EH (cell line): ENCODE data around the gene AFTPH.

ENCODE experiments used
- DNase-seq: peaks from one replicate; pipeline ENCODE4 v3.0.0-alpha.2; 2015; ENCODE audit warnings: low read depth

AFTPH gene

DNA sequence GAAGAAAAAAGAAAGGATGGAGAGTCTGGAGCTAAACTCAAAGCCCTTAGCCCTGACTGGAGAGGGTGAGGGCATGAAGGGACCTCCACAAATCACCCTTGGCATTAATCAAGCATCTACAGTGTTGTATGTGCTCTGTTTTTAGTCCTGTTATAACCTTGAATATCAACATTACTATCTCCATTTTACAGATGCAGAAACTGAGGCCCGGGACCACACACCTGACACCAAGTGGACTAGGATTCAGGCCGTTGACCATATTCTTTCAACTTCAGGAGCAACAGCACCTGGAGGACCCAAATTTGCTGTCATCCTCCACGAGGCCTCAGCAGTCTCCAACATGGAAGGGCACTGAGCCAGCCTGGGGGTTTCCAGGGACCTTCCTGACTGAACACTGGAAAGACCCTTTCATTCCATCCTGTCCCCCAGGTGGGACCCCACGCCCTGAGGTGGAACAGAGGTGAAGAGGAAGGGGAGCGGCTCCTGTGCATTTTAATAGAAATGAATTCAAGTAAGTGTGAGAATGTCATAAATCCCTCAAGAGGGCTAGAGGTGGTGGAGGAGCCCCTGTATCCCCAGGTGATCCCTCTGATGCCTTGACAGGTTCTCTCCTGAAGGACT is 88.6 kb downstream of the AFTPH start:
- DNase-seq = no peak

DNA sequence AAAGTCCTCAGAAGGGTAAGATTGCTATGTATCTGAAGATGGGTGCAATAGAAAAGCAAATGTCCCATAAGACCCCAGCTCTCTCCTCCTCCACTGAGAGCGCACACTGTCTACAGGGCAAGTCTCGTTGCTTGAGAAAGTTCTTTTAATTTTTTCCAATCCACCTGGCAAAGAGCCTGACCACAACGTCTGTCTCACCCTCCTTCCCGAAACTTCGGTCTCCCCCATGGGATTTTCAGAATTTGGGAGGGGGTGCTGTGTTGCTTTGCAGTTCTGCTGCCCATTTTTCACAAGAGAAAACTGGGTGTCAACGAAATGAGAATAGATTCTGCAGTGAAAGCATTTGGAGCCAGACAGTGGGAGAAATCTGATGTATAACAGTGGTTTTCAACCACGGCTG is 89.1 kb downstream of the AFTPH start:
- DNase-seq = no peak

DNA sequence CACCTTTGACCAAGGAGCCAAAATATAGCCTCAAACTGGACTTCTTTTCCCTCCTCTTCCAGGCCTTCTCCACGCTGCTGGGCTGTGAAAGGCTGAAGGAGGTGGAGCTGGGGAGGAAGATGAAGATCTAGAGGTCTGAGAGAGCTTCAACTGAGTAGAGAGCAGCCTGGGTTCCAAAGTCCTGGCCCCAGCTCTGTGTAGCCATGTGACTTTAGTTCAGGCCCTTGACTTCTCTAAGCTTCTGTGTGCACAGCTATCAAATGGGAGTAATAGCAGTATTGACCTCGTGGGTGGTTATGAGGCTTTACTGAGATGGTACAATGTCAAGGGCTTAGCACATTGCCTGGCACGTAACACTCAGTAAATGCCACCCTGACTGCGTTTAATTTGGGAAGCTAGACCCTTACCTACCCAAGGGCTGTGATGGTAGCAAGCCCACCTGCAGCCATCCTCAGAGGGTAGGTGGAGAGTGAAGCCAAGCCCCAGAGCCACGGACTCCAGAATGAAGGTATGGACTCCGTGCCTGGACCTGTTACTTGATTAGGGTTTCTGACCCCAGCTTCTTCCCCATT is 91.2 kb downstream of the AFTPH start:
- DNase-seq = no peak

DNA sequence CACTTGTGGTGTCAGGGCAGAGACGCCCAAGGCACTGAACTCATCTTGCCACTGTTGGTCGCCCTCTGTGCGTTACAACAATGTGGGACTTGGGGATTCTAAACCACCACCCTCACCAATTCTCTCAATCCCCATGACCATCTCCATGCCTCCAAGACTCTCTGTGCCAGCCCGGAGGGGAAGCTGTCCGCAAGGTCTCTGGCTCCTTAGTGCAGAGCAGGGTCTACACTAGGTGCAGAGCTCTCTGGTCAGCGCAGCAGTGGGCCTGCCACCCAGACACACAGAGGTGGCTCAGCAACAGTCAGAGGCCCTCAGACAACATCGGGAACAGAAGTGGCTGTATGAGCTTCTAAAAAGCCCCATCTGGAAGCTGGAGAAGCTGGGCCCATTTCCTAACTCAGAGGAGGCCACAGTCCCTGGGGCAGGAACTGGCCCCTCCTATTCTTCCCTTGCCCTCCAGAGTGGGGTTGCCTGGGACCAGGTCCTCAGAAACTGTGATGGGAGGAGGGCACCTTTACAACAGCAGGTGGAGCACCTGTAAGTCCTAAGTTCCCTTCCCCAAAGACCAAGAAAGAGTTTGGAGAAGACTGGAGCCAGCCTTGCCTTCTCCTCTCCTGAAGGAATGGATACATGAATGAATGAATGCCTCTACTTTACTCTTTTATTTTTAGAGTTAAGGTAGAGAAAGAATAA is 91.9 kb downstream of the AFTPH start:
- DNase-seq = no peak

DNA sequence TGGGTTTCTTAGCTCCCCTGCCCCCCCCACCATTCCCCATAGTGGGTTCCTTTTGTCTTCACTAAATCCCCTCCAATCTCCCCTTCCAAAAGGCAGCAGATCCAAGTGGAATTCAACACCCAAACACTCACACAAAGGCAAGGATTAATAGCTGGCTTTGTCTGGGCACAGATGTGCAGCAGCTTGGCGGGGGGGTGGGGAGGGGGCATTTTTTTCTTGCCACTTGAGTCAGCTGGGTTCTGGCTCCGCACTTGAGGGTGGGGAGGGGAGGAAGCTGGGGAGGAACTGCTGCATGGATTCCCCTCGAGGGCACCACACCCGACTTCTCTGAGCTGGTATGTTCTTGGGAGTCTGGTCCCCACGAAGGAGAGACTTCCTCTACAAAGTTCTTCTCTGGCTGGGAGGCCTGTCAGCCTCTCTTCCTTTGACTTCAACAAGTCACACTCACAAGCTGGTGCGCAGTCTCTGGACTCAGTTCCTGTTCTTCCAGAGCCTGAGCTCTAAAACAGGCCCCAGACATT is 93.6 kb downstream of the AFTPH start:
- DNase-seq = no peak

DNA sequence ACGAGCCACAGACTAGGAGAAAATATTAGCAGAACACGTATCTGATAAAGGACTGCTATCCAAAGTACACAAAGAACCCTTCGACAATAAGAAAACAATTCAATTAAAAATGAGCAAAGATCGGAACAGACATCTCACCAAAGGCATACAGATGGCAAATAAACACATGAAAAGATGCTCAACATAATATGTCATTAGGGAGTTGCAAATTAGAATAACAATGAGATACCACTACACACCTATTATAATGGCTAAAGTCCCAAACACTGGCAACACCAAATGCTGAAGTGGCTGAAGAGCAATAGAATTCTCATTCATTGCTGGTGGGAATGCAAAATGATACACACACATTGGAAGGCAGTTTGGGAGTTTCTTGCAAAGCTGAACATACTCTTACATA is 96.5 kb downstream of the AFTPH start:
- DNase-seq = no peak

DNA sequence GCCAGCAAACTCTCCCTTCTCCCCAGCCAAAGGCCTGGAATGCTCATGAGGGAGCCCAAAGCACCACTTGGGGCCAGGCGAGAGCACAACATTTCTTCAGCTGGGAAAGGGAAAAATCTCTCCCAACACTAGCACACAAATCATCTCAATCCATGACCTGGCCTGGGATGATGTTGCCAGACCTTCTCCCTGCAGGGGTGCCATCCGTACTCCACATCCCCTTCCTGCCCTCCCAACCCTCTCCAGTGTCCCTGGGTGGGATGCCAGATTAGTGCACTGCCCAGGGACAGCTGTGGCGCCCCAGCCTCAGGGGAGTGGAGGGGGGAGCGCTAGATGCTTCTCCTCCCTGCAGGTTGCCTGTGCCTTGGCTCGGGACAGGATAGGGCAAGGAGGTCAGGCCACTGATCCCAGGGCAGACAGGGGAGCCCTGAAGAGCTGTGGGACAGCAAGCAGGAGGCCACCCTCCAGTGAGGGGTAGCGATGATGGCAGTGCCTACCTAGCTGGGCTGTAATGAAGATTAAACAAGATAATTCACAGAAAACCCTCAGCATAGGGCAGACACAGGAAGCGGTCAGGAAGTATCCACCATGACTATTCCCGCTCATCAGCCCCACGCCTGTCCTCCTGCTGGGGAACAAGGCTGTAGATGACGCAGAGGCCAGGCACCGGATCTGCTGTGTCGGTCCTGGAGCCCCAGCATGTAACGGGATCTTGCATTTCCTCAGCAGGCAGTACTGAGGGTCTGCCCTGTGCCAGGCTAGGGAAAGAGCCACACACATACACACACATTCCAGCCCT is 98.5 kb downstream of the AFTPH start:
- DNase-seq = no peak

DNA sequence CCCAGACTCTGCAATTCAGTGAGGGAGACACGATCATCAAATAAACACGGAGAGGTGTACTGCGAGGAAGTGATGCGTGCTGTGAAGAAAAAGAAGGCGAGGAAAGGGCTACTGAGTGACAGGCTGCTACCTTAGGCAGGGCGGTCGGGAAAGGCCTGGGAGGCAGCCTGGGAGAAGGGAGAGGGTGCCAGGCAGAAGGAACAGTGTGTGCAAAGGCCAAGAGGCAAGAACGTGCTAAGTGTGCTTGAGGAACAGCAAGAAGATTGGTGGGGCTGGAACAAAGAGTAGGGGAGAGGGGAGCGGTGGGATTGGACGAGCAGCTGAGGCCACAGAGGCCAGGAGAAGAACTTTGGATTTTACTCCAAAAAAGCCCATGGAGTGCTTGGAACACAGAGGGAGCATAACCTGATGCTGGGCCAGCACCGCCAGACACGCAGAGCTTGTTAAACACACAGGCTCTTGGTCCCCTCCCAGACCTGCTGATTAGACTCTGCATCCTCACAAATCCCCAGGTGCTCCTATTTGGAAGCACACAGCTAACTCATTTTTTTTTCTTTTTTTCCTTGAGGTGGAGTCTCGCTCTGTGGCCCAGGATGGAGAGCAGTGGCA is 99.2 kb downstream of the AFTPH start:
- DNase-seq = no peak

DNA sequence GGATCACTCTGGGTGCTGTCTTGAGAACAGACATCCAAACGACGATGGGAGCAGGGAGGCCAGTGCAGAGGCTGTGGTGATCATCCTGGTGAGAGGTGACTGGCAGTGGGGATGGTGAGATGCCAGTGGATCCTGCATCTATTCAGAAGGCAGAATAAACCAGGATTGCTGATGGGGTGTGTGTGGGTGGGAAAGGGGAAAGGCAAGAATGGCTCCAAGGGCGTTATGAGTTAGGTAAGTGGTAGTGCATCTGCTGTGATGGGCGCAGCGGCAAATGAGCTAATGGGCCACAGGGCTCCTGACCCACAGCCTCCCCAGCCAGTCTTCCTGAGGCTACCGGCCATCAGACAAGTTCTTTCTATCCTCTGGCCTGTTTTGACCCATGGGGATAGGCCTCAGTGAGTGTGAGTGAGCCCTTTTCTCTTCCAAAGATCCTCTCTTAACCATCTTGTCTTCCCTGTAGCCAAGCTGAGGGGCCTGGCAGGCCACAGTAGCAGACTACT is 100.0 kb downstream of the AFTPH start:
- DNase-seq = no peak

DNA sequence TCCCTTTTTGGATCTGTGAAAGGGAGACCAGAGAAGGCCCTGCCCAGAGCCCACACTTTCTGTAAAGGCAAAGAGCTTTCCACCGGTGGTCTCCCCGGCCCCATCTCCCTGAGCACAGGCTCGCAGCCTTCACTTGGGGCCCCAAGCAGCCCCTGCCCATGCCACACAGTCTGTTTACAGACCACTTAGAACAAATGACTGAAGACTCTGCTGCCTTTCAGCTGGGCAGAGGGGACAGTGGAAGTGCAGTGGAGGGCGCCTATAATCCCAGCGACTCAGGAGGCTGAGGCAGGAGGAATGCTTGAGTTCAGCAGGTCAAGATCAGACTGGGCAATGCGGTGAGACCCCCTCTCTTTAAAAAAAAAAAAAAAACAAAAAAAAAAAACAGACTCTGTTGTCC is 100.7 kb downstream of the AFTPH start:
- DNase-seq = no peak

DNA sequence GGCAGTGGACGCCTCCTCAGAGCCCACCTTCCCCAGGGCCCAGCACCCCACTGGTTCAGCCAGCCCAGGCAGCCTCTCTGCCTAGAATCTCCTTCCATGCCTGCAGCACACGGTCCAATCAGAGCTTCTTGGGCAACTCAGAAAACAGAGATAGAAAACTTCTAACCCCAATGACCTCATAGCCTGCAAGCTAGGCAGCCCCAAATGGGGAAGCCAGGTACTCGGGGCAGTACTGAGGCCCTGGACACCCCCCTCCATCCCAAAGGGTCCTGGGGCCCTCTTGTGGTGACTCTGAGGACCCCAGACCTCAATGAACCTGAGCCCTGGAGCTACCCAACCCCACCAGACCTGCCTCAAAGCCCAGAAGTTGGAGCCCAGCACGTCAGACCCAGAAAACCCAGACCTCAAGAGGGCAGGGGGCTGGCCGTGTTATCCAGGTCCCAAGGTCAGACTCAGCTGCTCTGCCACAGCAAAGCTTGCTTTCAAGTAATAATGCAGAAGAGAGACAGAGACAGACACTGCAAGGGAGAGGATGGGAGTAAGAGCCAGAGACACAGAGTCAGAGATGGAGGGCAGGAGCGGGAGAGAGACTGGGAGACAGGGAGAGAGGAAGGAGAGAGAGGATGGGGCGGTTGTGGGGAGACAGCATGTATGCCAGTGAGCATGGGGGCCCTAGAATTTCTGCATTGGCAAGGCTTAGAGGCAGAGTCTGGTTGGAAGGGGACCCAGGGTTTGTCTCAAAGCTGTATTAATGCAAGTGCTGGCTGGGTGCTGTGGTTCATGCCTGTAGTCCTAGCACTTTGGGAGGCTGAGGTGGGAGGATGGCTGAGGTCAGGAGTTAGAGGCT is 101.4 kb downstream of the AFTPH start:
- DNase-seq = no peak

DNA sequence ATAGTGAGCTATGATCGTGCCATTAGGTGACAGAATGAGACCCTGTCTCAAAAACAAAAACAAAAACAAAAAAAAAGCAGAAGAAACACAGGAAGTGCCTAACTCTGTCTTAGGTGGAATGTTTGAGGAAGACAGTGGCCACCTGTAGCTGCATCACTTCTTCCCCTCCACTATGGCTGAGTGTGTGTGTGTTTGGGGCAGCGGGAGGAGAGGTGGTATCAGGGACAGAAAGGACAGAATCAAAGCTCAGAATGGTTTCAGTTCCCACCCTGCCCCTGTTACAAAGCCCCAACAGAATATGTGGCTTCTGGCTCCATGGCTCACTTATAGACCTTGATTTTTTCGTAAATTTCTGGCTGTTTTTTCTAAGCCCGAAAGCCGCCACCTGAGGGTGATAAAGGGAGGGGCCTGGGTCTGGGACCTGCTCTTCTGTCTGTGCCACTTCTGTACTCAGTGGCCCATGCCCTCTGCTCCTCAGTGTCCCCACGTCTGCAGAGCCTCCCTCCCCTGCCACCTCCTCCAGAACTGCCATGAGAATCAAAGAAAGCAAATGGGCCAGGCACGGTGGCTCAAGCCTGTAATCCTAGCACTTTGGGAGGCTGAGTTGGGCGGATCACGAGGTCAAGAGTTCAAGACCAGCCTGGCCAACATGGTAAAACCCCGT is 102.2 kb downstream of the AFTPH start:
- no peak for DNase-seq

DNA sequence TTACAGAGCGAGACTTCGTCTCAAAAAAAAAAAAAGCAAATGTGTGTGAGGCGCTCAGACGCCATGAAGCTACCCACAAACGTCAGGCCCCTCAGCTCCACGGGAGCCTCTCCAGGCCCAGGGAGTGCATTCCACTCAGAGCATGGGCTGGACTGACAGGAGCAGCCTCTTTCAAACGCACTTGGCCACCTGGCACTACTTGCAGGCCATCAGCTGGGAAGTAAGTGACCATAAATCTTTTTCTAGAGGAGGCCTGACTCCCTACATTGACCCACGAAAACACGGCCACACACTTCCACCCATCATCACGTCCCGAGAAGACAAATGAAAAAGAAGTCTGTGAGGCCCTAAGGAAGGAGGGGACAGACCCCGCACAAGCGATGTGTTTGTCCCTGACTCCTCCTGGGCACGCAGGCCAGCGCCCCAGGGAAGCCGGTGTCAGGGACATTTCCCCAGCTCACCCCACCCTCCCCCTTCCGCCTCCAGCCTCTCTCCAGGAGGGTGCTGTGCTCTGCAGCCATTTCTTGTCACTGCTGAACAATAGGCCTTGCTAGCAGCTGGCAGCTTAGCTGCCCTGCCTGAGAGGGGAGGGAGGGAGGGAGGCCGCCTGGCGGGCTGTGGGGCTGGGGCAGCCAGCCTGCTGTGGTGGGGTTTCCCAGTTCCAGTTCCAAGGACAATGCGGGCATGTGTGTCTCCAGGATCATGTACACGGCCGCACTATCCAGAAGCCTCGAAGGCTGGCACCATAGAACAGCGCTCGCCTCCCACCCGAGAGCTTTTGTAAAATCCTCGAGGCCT is 103.0 kb downstream of the AFTPH start:
- no peak for DNase-seq

DNA sequence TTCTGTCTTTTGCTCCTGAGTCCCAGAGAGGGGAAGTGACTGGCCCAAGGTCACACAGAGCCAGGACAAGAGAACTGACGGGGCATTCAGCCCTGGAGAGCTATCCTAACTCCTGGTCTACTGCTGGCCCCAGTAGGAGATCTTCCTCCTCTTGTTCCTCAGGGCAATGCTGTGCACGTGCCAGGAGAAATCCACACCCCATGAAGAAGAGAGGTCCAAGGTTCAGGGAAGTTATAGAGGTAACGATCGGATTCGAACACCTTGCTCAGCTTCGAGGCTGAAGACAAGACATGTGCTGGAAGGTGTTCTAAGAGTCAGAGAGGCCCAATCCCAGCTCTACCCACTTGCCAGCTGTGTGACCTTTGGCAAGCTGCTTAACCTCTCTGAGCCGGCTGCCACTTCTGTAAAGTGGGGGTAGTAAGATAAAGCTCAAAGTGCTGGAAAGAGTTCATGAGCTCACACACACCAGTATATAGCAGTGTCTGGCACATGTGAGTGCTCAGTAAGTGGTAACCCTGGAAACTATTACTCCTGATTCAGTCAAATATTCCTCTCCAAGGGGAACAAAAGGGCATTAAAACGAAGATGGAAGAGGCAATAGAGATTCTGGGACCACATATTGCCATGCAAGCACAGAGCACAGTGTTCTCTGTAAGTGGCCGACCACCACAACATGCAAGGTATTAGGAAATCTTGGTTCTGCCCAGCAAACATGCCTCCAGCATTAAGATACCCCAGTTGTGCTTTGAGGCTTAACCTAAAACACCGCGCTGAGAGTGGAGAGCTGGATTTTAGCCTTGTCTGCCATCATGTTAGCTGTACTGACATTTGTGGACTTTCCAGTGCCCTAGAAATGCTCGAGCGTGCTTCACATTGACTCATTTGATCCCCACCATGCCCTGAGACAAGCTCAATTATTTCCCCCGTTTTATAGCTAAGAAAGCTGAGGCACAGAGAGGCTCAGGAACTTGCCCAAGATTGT is 104.0 kb downstream of the AFTPH start:
- DNase-seq = no peak

DNA sequence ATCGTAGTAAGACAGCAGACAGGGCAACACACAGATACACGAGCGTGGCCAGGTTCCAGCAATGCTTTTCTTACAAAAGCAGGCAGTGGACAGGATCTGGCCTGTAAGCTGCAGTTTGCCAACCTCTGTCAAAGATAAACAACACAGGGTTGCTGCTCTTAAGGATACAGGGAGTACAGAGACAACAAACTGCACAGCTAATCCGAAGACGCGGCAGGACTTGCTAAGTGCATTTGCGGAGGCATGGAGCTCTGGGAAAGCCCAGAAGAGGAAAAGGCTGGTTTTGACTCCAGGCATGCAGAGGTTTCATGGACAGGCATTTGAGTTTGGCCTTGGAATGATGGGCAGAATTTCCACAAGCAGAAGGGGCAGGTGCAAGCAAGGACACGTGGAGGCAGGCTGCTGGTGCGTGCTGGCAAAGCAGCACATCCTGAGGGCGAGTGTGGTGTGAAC is 105.2 kb downstream of the AFTPH start:
- DNase-seq = no peak

DNA sequence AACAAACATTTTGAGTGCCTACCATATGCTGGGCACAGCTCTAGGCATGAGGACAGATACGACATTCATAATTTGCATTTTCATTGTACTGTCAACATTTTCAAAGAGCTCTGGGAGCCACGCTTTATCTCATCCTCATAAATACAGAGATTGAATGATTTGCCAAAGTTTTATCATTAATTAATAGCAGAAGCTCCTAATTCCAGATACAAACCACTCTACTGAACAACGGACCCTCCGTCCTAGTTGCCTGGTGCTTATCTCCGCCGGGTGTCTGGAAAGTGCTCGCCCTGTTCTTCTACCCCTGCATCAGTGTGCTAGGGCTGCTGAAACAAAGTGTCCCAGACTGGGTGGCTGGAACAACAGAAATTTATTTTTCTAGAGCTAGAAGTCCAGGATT is 105.7 kb downstream of the AFTPH start:
- no peak for DNase-seq

DNA sequence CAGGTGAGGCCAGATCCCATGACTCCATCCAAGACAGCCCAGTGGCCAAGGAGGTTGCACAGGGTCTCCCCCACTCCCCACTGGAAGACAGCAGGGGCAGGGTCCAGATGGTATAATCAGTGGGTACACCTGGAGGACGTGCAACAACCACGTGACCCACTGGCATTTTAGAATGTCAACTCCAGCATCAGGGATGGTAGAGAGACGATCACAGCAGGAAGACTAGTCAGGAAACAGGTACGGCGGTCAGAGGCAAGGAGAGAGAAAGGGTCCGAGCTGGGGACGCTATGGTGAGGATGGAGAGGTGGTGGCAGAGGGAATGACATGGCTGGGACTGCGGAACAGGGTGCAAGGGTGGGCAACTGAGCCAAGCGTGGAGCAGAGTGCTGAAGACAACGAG is 106.6 kb downstream of the AFTPH start:
- DNase-seq = no peak

DNA sequence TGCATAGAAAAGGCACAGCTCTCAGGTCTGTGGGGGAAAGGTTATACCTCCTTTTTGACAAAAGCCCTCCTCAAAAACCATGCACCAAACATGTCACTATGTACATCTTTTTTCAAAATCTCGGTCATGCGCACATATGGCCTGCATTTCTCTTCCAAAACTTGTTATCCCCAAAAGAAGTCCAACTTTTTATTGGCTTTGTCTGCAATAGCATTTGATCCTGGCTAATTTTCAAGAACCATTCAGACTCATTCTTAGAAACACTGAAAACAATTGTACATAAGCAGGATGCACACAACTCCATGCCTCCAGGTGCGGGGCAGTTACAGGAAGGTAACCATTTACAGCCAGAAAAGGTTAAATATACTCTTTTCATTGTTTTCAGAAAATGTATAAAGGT is 107.6 kb downstream of the AFTPH start:
- DNase-seq = no peak
